ENCODE measurements around the gene FCN1. TPM values are rescaled to one million over a fixed set of nuclear protein-coding genes. Genes with fewer than 3 reads are reported as not detected.
"Not testable (repeated sequence)": the region's sequence is repeated elsewhere in the genome, so short reads cannot be mapped to it uniquely, and the experiment has no call there.

FCN1 gene
- total RNA-seq, 1 experiment from 2014 or later: not detected

- DNase-seq (ENCODE audit: low read depth): no peak
- in situ Hi-C loops (cut with HindIII; ENCODE audit: low pct_unique_long_range_greater_than_20kb, low sequenced_read_pairs): no loop called here
Observed at GRCh38 chr9:134870746-134871662, 46.7 kb downstream of the FCN1 start.

- no peak for DNase-seq (ENCODE audit: low read depth)
- in situ Hi-C loops (cut with HindIII; ENCODE audit: low pct_unique_long_range_greater_than_20kb, low sequenced_read_pairs): no loop called here
Observed at GRCh38 chr9:134870301-134870694, 47.4 kb downstream of the FCN1 start.

DNA sequence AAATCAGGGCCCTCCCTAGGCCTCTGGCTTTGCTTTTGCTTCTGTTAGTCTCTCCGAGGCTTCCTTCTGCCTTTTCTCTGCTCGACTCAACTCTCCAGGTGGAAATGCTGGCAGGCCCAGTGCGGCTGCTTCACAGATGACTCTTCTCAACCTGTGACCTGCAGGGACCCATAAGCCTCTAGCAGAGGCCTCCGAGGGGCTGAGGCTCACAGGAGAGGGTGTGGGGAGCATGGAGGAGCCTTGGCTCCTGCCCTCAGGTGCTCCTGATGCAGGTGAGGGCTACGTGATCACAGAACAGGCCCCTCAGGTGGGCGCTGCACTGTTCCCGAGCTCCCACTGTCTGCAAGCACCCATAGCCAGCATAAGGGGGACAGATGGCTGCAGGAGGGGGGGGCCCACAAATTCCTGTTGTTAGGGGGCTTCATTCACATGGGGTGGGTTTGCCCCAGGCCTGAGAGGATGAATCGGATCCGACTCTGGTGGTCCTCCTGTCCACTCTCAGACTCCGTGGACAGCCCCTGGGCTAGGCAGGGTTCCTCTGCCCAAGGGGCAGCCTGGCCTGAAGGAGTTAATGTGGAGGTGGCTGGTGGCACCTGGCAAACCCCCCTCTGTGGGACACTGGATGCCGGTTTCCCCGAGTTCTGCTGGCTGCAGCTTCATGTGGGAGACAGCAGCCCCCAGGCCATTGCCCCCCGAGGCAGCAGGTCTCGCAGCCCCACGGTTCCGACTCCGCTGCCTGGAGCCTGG is 48.0 kb downstream of the FCN1 start:
- in situ Hi-C loops (cut with HindIII; ENCODE audit: low pct_unique_long_range_greater_than_20kb, low sequenced_read_pairs): no loop called here
- DNase-seq (ENCODE audit: low read depth): no peak

- DNase-seq (ENCODE audit: low read depth): no peak
Observed at GRCh38 chr9:134868751-134869553, 48.8 kb downstream of the FCN1 start.

GRCh38 chr9:134867917-134868750 is 49.6 kb downstream of the FCN1 start:
- DNase-seq (ENCODE audit: low read depth): no peak
- in situ Hi-C loops (cut with HindIII; ENCODE audit: low pct_unique_long_range_greater_than_20kb, low sequenced_read_pairs): no loop called here

More at GRCh38 chr9:134868751-134869553, 48.8 kb downstream of the FCN1 start:
- in situ Hi-C loops (cut with HindIII; ENCODE audit: low pct_unique_long_range_greater_than_20kb, low sequenced_read_pairs): no loop called here

GRCh38 chr9:134864821-134865190 is 52.9 kb downstream of the FCN1 start:
- in situ Hi-C loops (cut with HindIII; ENCODE audit: low pct_unique_long_range_greater_than_20kb, low sequenced_read_pairs): no loop called here

DNA sequence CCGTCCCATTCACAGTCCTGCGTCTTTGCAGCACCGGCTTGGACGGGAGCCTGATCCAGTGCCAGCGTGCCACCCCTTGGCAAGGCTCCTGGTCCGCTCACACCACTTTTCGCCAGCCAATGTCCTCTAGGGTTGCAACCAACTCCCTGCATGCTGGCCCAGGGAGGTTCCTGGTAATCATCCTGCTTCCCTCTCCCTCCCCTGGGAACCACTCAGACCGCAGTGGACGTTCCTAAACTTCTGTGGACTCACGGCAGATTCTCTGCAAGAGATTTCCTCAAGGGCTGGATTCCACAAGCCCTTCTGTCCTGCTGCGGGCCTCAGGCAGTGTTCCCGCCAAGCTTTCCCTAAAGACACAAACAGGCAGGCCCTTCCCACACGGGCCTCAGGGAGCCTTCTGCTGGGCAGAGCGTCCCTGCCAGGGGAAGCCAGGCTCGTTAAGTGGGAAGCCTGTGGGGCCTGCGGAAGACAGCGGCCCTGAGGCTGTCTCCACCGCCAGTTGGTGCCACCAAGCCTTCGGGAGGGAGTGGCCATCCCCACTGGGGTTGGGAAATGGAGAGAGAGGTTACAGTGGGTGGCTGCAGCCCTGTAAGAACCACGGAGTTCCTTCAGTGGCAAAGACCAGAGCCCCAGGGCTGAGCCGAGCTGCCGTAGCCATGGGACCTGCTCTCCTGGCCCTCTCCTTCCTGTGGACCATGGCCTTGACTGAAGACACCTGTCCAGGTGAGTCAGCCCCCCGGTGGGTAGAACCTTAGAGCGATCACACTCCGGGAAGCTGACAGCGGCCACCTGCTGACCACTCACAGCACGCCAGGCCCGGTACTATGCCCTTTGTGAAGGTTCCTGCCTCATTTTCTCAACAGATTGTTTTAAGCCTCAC is 53.5 kb downstream of the FCN1 start:
- in situ Hi-C loops (cut with HindIII; ENCODE audit: low pct_unique_long_range_greater_than_20kb, low sequenced_read_pairs): no loop called here
- DNase-seq (ENCODE audit: low read depth): no peak

More at GRCh38 chr9:134864821-134865190, 52.9 kb downstream of the FCN1 start:
- DNase-seq (ENCODE audit: low read depth): no peak

DNA sequence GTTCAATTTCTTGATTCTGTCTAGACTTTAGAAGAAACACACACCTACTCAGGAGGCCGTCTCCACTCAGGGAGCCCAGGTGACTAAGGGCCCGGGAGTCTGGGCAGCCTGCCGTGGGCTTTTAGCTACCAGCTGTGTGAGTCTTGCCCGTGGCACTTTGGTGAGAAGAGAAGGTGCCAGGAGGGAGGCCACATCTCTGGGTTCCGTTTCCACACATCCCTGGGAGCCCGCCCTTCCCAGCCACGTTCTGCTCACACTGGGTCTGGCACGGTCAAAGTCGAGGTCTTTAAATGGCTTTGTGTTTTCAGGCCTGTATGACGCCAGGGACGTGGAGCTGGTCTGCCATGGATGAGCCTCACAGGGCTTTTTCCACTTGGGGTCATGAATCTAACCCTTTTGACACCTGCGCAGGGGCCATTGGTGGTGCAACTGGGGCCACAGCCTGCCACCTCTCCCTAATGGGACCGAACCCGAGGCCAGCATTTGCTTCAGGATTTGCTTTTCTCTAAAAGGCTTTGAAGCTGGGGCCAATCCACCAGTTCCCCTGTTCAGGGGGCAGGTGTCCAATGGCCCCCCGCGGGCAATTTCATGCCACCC is 54.3 kb downstream of the FCN1 start:
- DNase-seq (ENCODE audit: low read depth): no peak
- in situ Hi-C loops (cut with HindIII; ENCODE audit: low pct_unique_long_range_greater_than_20kb, low sequenced_read_pairs): no loop called here

DNA sequence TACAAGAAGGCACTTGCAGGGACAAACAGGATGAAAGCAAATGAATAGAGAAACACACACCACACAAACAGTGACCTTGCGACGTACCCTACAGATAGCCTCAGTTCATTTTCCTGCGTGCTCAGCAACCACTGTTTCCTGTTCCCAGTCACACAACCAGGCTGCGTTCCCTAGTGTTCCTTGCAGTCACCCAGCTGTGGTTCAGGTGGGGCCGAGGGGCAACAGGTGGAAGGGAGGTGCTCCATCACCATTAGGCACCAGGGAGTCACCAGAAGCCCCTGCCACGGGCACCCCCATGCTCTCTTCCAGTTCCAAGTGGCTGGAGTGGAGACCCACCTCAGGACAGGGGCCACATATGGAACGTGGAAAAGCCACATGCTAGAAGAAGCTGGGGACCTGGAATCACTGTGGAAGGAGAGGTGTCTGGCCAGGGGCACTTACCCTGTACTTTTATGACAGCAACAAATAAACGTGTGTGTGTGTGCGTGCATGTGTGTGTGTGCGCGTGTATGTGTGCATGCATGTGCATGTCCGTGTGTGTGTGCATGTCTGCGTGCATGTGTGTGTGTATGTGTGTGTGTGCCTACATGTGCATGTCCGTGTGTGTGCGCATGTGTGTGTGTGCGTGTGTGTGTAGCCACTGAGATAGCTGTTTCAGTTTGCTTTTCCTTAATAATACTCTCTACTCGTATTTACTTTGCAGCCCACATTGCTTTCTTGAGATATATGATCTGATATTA is 55.9 kb downstream of the FCN1 start:
- no peak for DNase-seq (ENCODE audit: low read depth)
- in situ Hi-C loops (cut with HindIII; ENCODE audit: low pct_unique_long_range_greater_than_20kb, low sequenced_read_pairs): no loop called here

- no peak for DNase-seq (ENCODE audit: low read depth)
- in situ Hi-C loops (cut with HindIII; ENCODE audit: low pct_unique_long_range_greater_than_20kb, low sequenced_read_pairs): no loop called here
Observed at GRCh38 chr9:134860510-134860909, 57.2 kb downstream of the FCN1 start.

DNA sequence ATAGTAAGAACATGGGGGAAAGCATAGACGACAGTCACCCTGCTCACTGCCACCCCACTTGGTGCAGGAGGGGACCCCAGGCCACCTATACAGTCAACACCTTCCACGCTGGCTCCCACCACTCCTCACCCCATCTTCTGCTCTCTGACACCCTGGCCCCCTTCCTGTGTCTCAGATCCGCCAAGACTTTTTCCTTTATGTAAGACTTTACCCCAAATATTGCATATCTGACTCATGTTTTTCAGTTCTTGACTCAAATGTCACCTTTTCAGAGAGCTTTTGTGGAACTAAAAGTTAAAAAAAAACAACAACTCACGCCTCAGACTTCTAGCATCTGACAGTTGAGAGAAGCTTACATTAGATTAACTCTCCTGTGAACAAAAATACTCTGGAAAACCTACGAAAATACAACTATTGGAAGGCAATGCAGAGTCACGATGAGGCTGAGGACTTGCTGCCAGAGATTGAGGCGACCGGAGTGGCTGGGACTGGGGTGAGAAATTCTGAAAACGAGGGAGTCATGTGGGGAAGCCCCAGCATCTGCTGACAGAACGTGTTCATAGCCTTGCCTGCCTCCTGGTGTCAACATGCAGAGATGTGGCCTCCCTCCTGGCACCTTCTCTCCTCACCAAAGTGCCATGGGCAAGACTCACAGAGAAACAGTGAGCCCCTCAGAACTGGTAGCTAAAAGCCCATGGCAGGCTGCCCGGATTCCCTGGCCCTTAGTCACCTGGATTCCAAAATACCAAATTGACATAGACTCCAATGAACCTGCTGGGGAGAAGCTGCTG is 59.5 kb downstream of the FCN1 start:
- in situ Hi-C loops (cut with HindIII; ENCODE audit: low pct_unique_long_range_greater_than_20kb, low sequenced_read_pairs): no loop called here
- peak; percentile 62 for DNase-seq (ENCODE audit: low read depth)

DNA sequence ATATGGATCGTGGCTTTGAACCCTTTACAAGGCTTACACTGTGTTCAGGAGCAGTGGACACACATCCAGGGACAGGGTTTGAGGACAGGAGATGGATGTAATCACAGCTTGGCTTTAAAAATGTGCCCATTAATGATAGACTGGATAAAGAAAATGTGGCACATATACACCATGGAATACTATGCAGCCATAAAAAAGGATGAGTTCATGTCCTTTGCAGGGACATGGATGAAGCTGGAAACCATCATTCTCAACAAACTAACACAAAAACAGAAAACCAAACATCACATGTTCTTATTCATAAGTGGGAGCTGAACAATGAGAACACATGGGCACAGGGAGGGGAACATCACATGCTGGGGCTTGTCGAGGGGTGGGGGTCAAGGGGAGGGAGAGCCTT is 60.3 kb downstream of the FCN1 start:
- in situ Hi-C loops (cut with HindIII; ENCODE audit: low pct_unique_long_range_greater_than_20kb, low sequenced_read_pairs); DNase-seq (ENCODE audit: low read depth): not testable (repeated sequence)

DNA sequence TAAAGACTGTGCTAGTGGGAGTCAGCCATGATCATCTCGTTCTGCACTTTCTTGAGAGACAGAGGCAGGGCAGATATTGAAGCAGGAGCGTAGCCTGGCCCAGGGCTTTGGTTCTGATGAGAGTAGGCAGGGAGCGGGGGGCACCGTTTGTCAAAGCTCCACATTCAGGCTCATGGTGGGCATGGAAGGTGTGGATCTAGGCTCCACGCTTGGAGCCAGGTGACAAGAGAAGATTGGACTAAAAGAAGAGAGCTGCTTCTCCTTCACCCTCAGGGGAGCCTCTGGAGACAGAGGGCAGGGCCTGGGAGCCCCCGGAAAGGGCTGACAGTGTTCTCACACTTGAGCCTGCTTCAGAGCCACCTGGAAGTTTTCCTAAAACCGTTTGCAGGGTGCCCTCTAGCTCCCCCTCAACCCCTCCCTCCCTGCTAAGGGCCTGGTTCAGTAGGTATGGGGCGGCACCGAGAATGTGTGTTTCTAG is 61.8 kb downstream of the FCN1 start:
- DNase-seq (ENCODE audit: low read depth): no peak

More for the DNA sequence above, 61.8 kb downstream of the FCN1 start:
- in situ Hi-C loops (cut with HindIII; ENCODE audit: low pct_unique_long_range_greater_than_20kb, low sequenced_read_pairs): no loop called here

All from Caki2 (cell line).